ENCODE results near the gene HDAC6.

Gene HDAC6

DNA sequence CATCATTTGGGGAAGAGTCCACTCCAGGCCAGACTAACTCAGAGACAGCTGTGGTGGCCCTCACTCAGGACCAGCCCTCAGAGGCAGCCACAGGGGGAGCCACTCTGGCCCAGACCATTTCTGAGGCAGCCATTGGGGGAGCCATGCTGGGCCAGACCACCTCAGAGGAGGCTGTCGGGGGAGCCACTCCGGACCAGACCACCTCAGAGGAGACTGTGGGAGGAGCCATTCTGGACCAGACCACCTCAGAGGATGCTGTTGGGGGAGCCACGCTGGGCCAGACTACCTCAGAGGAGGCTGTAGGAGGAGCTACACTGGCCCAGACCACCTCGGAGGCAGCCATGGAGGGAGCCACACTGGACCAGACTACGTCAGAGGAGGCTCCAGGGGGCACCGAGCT, 21.2 kb downstream of the HDAC6 start:
- DNase-seq (ENCODE audit: low read depth) = no peak
- TF ChIP-seq, protein P1, sequence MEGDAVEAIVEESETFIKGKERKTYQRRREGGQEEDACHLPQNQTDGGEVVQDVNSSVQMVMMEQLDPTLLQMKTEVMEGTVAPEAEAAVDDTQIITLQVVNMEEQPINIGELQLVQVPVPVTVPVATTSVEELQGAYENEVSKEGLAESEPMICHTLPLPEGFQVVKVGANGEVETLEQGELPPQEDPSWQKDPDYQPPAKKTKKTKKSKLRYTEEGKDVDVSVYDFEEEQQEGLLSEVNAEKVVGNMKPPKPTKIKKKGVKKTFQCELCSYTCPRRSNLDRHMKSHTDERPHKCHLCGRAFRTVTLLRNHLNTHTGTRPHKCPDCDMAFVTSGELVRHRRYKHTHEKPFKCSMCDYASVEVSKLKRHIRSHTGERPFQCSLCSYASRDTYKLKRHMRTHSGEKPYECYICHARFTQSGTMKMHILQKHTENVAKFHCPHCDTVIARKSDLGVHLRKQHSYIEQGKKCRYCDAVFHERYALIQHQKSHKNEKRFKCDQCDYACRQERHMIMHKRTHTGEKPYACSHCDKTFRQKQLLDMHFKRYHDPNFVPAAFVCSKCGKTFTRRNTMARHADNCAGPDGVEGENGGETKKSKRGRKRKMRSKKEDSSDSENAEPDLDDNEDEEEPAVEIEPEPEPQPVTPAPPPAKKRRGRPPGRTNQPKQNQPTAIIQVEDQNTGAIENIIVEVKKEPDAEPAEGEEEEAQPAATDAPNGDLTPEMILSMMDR (IDR thresholded peaks at IDR 0.05; ENCODE audit: control insufficient read depth, extremely low read depth, insufficient read depth) = no peak
- H3K4me3 ChIP-seq (ENCODE audit: low read depth, low read length) = no peak overlapping the region

DNA sequence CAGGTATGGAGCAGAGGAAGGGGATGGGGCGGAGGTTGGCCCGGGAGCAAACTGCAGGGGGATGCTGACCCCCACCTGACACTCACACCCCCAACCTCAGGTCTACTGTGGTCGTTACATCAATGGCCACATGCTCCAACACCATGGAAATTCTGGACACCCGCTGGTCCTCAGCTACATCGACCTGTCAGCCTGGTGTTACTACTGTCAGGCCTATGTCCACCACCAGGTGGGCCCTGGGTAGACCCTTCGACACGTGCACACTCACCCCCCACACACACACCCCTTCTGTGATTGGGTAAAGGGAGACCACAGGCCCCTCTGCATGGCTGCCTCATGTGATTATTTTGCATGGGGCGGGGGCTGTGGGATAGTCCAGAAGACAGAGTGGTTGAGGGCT, 22.2 kb downstream of the HDAC6 start:
- H3K4me3 ChIP-seq (ENCODE audit: low read depth, low read length) = no peak overlapping the region
- TF ChIP-seq, protein P1 (IDR thresholded peaks at IDR 0.05; ENCODE audit: control insufficient read depth, extremely low read depth, insufficient read depth) = no peak
- DNase-seq (ENCODE audit: low read depth) = no peak

DNA sequence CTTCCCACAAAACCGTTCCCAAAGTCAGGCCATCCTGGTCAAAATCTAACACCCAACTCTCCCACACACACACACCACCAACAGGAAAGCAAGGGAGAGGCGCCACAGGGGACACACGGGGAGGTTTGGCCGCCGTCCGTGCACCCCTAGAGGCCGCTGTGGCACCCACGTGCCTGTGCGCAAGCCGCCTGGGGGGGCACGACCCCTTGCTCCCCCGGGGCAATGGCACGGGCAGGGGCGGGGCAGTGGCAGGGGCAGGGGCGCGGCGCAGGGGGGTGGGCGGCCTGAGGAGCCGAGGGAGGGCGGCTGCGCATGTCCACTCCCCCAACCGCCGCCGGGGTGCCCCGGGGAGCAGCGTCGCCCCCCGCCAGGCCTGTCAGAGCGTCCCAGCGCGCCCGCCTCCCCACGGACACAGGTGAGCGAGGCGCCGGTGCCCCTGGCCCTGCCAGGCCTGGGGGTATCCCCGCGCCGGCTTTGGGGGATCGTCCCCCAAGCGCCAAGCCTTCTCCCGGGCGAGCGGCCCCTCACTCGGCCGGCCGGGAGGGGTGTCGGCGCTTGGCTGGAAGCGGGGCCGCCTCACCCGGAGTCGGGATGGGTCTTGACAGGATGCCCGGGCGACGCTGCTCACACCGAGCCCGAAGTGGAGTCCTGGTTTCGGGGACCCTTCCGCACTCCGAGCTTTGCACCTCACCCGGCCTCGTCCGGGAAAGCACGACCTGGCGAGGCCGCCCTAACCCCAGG, 24.4 kb downstream of the HDAC6 start, which contains the start of gene ERAS:
ERAS (plus strand) TSS at position 379 of the 741 bp plus-strand sequence. CDS start 2,611 bp downstream, outside the sequence.
- DNase-seq (ENCODE audit: low read depth) = no peak
- no peak within 1 kb of the TSS for H3K4me3 ChIP-seq (ENCODE audit: low read depth, low read length)
- TF ChIP-seq, protein P1 (IDR thresholded peaks at IDR 0.05; ENCODE audit: control insufficient read depth, extremely low read depth, insufficient read depth) = no peak

DNA sequence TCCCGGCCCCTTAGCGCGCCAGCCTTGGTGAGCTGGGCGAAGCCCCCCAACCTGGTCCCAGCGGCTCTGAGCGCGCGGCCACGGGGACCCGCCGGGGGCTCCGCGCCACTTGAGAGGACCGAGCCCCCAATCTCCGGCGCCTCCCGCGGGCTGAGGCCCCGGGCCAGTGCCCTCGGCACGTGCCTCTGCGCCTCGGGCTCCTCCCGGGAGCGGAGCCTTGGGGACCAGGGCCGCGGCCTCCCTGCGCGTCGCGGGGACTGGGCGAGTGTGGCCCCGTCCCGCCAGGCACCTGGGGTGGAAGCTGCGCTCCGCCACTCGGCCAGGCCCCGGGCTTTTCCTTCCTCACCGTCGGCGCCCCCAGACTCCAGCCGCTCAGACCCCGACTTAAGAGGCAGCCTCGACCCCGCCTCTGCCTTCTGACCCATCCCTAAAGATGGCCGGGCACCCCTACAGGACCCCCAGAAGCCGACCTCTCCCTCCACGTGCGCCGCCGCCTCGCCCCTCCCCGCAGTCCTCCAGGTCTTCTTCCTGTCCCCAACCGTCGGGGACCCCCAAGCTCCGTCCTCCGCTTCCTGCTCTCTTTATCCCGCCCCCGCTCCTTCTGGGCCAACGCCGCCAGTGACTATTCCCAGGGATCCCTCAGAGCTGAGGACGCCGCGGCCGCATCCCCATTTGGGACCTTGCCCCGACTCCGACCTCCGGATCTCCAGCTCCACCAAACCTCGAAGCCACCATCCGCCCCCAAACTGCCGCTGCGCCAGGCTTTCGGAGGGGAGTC, 25.2 kb downstream of the HDAC6 start:
- no peak for DNase-seq (ENCODE audit: low read depth)
- TF ChIP-seq, protein P1 (IDR thresholded peaks at IDR 0.05; ENCODE audit: control insufficient read depth, extremely low read depth, insufficient read depth) = no peak
- no peak overlapping the region for H3K4me3 ChIP-seq (ENCODE audit: low read depth, low read length)

DNA sequence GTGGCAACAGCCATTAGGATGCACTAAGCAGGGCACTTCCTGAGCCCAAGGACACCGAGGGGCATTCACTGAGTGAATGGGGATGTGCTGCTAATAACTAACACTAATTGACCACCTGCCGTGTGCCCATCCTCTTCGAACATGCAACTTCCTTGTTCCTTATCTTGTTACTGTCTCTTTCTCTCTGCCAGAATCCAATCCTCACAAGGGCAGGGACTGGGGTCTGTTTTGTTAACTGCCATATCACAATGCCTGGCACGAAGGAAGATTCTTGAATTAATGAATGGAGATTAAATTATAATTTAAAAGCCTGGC, 25.7 kb downstream of the HDAC6 start:
- TF ChIP-seq, protein P1 (IDR thresholded peaks at IDR 0.05; ENCODE audit: control insufficient read depth, extremely low read depth, insufficient read depth) = no peak
- no peak for DNase-seq (ENCODE audit: low read depth)
- H3K4me3 ChIP-seq (ENCODE audit: low read depth, low read length) = no peak overlapping the region

DNA sequence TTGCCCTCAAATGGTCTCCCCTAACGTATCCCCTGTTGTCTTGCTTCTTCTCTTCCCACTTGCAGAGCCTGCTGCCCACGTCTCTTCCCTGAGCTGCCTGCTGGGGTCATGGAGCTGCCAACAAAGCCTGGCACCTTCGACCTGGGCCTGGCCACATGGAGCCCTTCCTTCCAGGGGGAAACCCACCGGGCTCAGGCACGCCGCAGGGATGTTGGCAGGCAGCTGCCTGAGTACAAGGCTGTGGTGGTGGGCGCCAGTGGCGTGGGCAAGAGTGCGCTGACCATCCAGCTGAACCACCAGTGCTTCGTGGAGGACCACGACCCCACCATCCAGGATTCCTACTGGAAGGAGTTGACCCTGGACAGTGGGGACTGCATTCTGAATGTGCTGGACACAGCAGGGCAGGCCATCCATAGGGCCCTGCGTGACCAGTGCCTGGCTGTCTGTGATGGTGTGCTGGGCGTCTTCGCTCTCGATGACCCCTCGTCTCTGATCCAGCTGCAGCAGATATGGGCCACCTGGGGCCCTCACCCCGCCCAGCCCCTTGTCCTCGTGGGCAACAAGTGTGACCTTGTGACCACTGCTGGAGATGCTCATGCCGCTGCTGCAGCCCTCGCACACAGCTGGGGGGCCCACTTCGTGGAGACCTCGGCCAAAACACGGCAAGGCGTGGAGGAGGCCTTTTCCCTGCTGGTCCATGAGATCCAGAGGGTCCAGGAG, 27.3 kb downstream of the HDAC6 start:
- no peak for DNase-seq (ENCODE audit: low read depth)
- TF ChIP-seq, protein P1 (IDR thresholded peaks at IDR 0.05; ENCODE audit: control insufficient read depth, extremely low read depth, insufficient read depth) = no peak
- no peak overlapping the region for H3K4me3 ChIP-seq (ENCODE audit: low read depth, low read length)

All from LNCaP clone FGC (cell line).